ENCODE results near the gene OLFM4.
A peak's percentile ranks its signal among the peaks of the same experiment; 100 is the strongest.
"Not testable (repeated sequence)": the region's sequence is repeated elsewhere in the genome, so short reads cannot be mapped to it uniquely, and the experiment has no call there.

OLFM4 gene

GRCh38 chr13:53004573-53004972 is 24.0 kb upstream of the OLFM4 start:
- H3K27ac Mint-ChIP-seq = no peak overlapping the region
- no peaks in the 10 kb centered on the region for H3K36me3 Mint-ChIP-seq
- H3K4me1 Mint-ChIP-seq = no peaks in the 10 kb centered on the region
- H3K4me3 Mint-ChIP-seq = no peak overlapping the region
- H3K27me3 Mint-ChIP-seq = peaks cover 0 to 6% of the 10 kb centered on the region in 2 donors
- no peak for ATAC-seq (replicated peaks)
- DNase-seq = no peak
- H3K9me3 Mint-ChIP-seq = peaks cover 0 to 5% of the 10 kb centered on the region in 2 donors

GRCh38 chr13:53005626-53006025 is 23.0 kb upstream of the OLFM4 start:
- no peak for DNase-seq
- no peaks in the 10 kb centered on the region for H3K4me1 Mint-ChIP-seq
- no peak overlapping the region for H3K27ac Mint-ChIP-seq
- H3K9me3 Mint-ChIP-seq = no peaks in the 10 kb centered on the region
- ATAC-seq (replicated peaks) = no peak
- H3K27me3 Mint-ChIP-seq = peaks cover 4 to 6% of the 10 kb centered on the region in 2 donors
- H3K4me3 Mint-ChIP-seq = no peak overlapping the region
- no peaks in the 10 kb centered on the region for H3K36me3 Mint-ChIP-seq

GRCh38 chr13:53007872-53008271 is 20.7 kb upstream of the OLFM4 start:
- ATAC-seq (replicated peaks) (no peak), DNase-seq (no peak)
- peaks cover 1 to 5% of the 10 kb centered on the region in 2 donors for H3K4me1 Mint-ChIP-seq
- no peak overlapping the region for H3K27ac Mint-ChIP-seq
- no peak overlapping the region for H3K4me3 Mint-ChIP-seq
- no peaks in the 10 kb centered on the region for H3K36me3 Mint-ChIP-seq
- H3K27me3 Mint-ChIP-seq = peaks cover 5 to 11% of the 10 kb centered on the region in 2 donors
- no peaks in the 10 kb centered on the region for H3K9me3 Mint-ChIP-seq

- Mint-ChIP-seq H3K4me3 (no peak overlapping the region), H3K4me1 (peaks cover 2 to 7% of the 10 kb centered on the region in 2 donors), H3K36me3 (no peaks in the 10 kb centered on the region), H3K9me3 (no peaks in the 10 kb centered on the region), H3K27me3 (peaks cover 0 to 11% of the 10 kb centered on the region in 2 donors), H3K27ac (no peak overlapping the region)
- DNase-seq = no peak
- ATAC-seq (replicated peaks) = no peak
These were observed 18.1 kb upstream of the OLFM4 start for GRCh38 chr13:53010374-53011105.

- no peaks in the 10 kb centered on the region for H3K36me3 Mint-ChIP-seq
- H3K27me3 Mint-ChIP-seq = peaks cover 0 to 11% of the 10 kb centered on the region in 2 donors
- H3K27ac Mint-ChIP-seq = no peak overlapping the region
- DNase-seq (no peak), ATAC-seq (replicated peaks) (peak; percentile 57 to 70)
- peaks cover 2 to 7% of the 10 kb centered on the region in 2 donors for H3K4me1 Mint-ChIP-seq
- no peak overlapping the region for H3K4me3 Mint-ChIP-seq
- no peaks in the 10 kb centered on the region for H3K9me3 Mint-ChIP-seq
These were observed 15.9 kb upstream of the OLFM4 start for GRCh38 chr13:53012707-53013106.

GRCh38 chr13:53013113-53013512 is 15.5 kb upstream of the OLFM4 start:
- no peak overlapping the region for H3K4me3 Mint-ChIP-seq
- ATAC-seq (replicated peaks) (no peak), DNase-seq (no peak)
- H3K4me1 Mint-ChIP-seq = peaks cover 2 to 7% of the 10 kb centered on the region in 2 donors
- H3K9me3 Mint-ChIP-seq = no peaks in the 10 kb centered on the region
- H3K27me3 Mint-ChIP-seq = peaks cover 0 to 11% of the 10 kb centered on the region in 2 donors
- H3K27ac Mint-ChIP-seq = no peak overlapping the region
- H3K36me3 Mint-ChIP-seq = no peaks in the 10 kb centered on the region

GRCh38 chr13:53014018-53014417 is 14.6 kb upstream of the OLFM4 start:
- H3K27me3 Mint-ChIP-seq = peaks cover 0 to 11% of the 10 kb centered on the region in 2 donors
- ATAC-seq (replicated peaks); H3K4me3 Mint-ChIP-seq; DNase-seq; H3K27ac Mint-ChIP-seq; H3K4me1 Mint-ChIP-seq; H3K36me3 Mint-ChIP-seq; H3K9me3 Mint-ChIP-seq: not testable (repeated sequence)

- ATAC-seq (replicated peaks) = no peak
- H3K27ac Mint-ChIP-seq = no peak overlapping the region
- no peaks in the 10 kb centered on the region for H3K9me3 Mint-ChIP-seq
- no peak overlapping the region for H3K4me3 Mint-ChIP-seq
- no peaks in the 10 kb centered on the region for H3K36me3 Mint-ChIP-seq
- no peak for DNase-seq
- H3K27me3 Mint-ChIP-seq = peaks cover 0 to 11% of the 10 kb centered on the region in 2 donors
- peaks cover 2 to 7% of the 10 kb centered on the region in 2 donors for H3K4me1 Mint-ChIP-seq
These were observed 13.8 kb upstream of the OLFM4 start for GRCh38 chr13:53014495-53015443.

- Mint-ChIP-seq H3K27ac (no peak overlapping the region), H3K36me3 (no peaks in the 10 kb centered on the region), H3K4me3 (no peak overlapping the region), H3K27me3 (peaks cover 0 to 7% of the 10 kb centered on the region in 2 donors), H3K9me3 (no peaks in the 10 kb centered on the region), H3K4me1 (peaks cover 2 to 7% of the 10 kb centered on the region in 2 donors)
- ATAC-seq (replicated peaks) (no peak), DNase-seq (no peak)
These were observed 12.6 kb upstream of the OLFM4 start for GRCh38 chr13:53015971-53016370.

GRCh38 chr13:53017433-53017970 is 11.1 kb upstream of the OLFM4 start:
- Mint-ChIP-seq H3K4me1 (peaks cover 2 to 6% of the 10 kb centered on the region in 2 donors), H3K4me3 (no peak overlapping the region), H3K27ac (no peak overlapping the region), H3K27me3 (no peaks in the 10 kb centered on the region), H3K36me3 (no peaks in the 10 kb centered on the region), H3K9me3 (no peaks in the 10 kb centered on the region)
- ATAC-seq (replicated peaks) = no peak
- DNase-seq = no peak

GRCh38 chr13:53018690-53019647 is 9.6 kb upstream of the OLFM4 start:
- Mint-ChIP-seq H3K4me1 (no peaks in the 10 kb centered on the region), H3K9me3 (no peaks in the 10 kb centered on the region), H3K27me3 (no peaks in the 10 kb centered on the region), H3K4me3 (no peak overlapping the region), H3K27ac (no peak overlapping the region), H3K36me3 (no peaks in the 10 kb centered on the region)
- ATAC-seq (replicated peaks) (no peak), DNase-seq (no peak)

- H3K9me3 Mint-ChIP-seq = no peaks in the 10 kb centered on the region
- no peak overlapping the region for H3K27ac Mint-ChIP-seq
- no peaks in the 10 kb centered on the region for H3K4me1 Mint-ChIP-seq
- peaks cover 0 to 5% of the 10 kb centered on the region in 2 donors for H3K27me3 Mint-ChIP-seq
- ATAC-seq (replicated peaks) (no peak), DNase-seq (no peak)
- no peak overlapping the region for H3K4me3 Mint-ChIP-seq
- no peaks in the 10 kb centered on the region for H3K36me3 Mint-ChIP-seq
These were observed 7.8 kb upstream of the OLFM4 start for GRCh38 chr13:53020764-53021335.

- Mint-ChIP-seq H3K27ac (no peak overlapping the region), H3K27me3 (peaks cover 0 to 5% of the 10 kb centered on the region in 2 donors), H3K4me1 (no peaks in the 10 kb centered on the region), H3K36me3 (no peaks in the 10 kb centered on the region), H3K9me3 (no peaks in the 10 kb centered on the region), H3K4me3 (no peak overlapping the region)
- no peak for DNase-seq
- no peak for ATAC-seq (replicated peaks)
These were observed 5.4 kb upstream of the OLFM4 start for GRCh38 chr13:53023246-53023645.

Measured in stimulated activated naive B cell treated with anti-CD40 and anti-IgM and Interleukin-4, amounts not matched to agents 10 μg/mL and 1 μg/mL and 100 μg/mL, for 72 hours (primary cell).